Endothelial cell (in vitro differentiated cells): Measurements from ENCODE around the gene SYNGR2. TPM values are rescaled to one million over a fixed set of nuclear protein-coding genes. Genes with fewer than 3 reads are reported as not detected.

Source experiments
- DNase-seq: peaks from one replicate; pipeline ENCODE4 v3.0.0; 2021; ENCODE audit warnings: low spot score
- H3K27ac Mint-ChIP-seq: one replicate; pipeline ENCODE4 v1.8.0; 2021; ENCODE audit warnings: mixed read lengths, inconsistent platforms; ENCODE audit not compliant: unreplicated experiment
- H3K27me3 Mint-ChIP-seq: one replicate; pipeline ENCODE4 v1.8.0; 2021; ENCODE audit warnings: mild to moderate bottlenecking, moderate library complexity, mixed read lengths, inconsistent platforms; ENCODE audit not compliant: unreplicated experiment
- H3K36me3 Mint-ChIP-seq: one replicate; pipeline ENCODE4 v1.8.0; 2021; ENCODE audit warnings: mild to moderate bottlenecking, low read depth, mixed read lengths, inconsistent platforms; ENCODE audit not compliant: unreplicated experiment
- H3K4me1 Mint-ChIP-seq: one replicate; pipeline ENCODE4 v1.8.0; 2021; ENCODE audit warnings: mild to moderate bottlenecking, mixed read lengths, inconsistent platforms; ENCODE audit not compliant: unreplicated experiment
- H3K4me3 Mint-ChIP-seq: one replicate; pipeline ENCODE4 v1.8.0; 2021; ENCODE audit warnings: mild to moderate bottlenecking, mixed read lengths, inconsistent platforms; ENCODE audit not compliant: unreplicated experiment
- H3K9me3 Mint-ChIP-seq: one replicate; pipeline ENCODE4 v1.8.0; 2021; ENCODE audit warnings: mixed read lengths, inconsistent platforms; ENCODE audit not compliant: unreplicated experiment
- total RNA-seq: library from RNA; stranded (reverse); fragmentation: NEBNext Ultra II Directional; extraction: Animal tissue kit (Norgen Biotek cat#: 25700); gene quantifications from one replicate; pipeline ENCODE4 v1.2.1, GENCODE V29; 2021; ENCODE audit not compliant: unreplicated experiment
- TF ChIP-seq, protein P1 (sequence below): fragments of 200-600 bp; sonication (generic); IDR thresholded peaks from one replicate; pipeline ENCODE4 v1.5.0; 2021; ENCODE audit warnings: antibody characterized with exemption; ENCODE audit not compliant: unreplicated experiment

SYNGR2 gene
- total RNA-seq, 1 donor from 2014 or later, result 72.6 TPM

DNA sequence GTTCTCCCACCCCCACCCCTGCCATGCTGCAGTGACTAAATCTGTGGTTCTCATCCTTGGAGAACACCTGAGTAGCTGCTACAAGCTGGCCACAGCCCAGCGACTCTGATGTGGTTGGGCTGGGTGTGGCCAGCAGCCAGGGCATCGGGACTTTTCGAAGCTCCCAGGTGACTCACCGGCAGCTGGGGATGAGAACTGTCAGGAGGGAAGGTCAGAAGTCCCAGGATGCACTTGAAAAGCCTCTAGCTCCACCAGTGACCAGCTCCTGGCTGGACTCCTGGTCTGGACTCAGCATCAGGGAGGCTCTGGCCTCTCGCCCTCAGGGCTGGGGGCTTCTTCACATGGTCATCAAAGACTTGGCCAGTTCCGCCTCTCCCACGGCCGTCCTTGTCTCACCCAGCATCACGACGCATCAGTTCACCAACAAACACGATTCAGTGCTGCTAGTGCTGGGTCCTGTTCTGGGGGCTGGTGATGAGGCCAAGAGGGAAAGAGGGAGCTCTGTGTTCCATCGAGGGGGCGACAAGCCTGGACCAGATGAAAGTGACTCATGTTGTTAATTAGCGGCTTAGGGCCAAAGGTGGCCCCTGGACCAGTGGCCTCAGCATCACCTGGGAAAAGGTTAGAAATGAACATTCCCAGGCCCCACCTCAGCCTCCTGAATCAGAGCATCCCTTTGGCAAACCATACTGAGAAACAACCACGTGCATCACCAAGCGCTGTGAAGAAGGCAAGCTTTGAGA lies 26.1 kb upstream of the SYNGR2 start:
- peak overlapping the region; percentile 51 for H3K4me3 Mint-ChIP-seq
- H3K9me3 Mint-ChIP-seq, result no peaks in the 10 kb centered on the region
- H3K4me1 Mint-ChIP-seq, result peaks cover 14% of the 10 kb centered on the region
- H3K36me3 Mint-ChIP-seq, result peaks cover 7% of the 10 kb centered on the region
- no peak overlapping the region for H3K27ac Mint-ChIP-seq
- TF ChIP-seq, protein P1, sequence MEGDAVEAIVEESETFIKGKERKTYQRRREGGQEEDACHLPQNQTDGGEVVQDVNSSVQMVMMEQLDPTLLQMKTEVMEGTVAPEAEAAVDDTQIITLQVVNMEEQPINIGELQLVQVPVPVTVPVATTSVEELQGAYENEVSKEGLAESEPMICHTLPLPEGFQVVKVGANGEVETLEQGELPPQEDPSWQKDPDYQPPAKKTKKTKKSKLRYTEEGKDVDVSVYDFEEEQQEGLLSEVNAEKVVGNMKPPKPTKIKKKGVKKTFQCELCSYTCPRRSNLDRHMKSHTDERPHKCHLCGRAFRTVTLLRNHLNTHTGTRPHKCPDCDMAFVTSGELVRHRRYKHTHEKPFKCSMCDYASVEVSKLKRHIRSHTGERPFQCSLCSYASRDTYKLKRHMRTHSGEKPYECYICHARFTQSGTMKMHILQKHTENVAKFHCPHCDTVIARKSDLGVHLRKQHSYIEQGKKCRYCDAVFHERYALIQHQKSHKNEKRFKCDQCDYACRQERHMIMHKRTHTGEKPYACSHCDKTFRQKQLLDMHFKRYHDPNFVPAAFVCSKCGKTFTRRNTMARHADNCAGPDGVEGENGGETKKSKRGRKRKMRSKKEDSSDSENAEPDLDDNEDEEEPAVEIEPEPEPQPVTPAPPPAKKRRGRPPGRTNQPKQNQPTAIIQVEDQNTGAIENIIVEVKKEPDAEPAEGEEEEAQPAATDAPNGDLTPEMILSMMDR, result no peak
- peaks cover 7% of the 10 kb centered on the region for H3K27me3 Mint-ChIP-seq
- DNase-seq, result no peak

DNA sequence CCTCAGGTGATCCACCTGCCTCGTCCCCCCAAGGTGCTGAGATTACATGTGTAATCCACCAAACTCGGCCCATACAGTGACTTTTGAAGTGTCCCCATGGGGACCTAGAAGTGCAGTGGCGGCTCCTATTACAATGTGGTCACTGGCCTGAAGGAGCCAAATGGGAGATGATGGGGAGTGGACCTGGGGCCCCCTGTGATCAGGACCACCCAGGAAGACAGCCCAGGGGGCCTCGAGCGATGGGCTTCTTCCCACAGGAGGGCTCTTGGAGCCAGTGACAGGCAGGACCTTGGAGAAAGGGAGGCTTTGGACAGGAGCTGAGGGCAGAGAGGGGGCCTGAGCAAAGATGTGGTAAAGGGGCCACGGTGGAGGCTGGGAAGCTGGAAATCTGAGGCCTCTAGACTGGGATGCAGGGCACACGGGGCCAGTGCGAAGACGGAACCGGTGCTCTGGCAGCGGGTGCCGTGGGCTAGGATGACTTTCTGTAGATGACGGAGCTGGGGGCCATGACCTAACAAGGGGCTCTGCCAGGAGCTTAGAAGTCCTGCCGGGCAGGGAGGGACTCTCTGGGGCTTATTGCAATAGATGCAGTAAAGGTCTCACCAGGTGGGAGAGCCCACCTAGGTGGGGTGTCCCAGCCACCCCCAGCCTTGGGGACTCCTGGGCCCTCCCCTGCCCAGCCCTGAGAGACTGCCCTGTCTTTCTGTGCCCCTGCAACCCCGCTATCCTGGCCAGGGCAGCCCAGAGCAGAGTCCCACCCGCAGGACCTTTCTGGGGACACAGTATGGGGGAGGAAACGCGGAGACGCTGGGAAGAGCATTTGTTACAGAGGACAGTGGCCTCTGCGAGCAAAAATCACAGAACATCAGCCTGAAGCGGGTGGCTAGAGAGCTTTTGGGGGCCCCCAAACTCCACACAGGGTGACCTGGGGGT lies 24.9 kb upstream of the SYNGR2 start:
- Mint-ChIP-seq H3K27ac (no peak overlapping the region), H3K4me3 (no peak overlapping the region), H3K27me3 (peaks cover 7% of the 10 kb centered on the region), H3K9me3 (no peaks in the 10 kb centered on the region), H3K4me1 (peaks cover 17% of the 10 kb centered on the region), H3K36me3 (peaks cover 7% of the 10 kb centered on the region)
- DNase-seq, result no peak
- TF ChIP-seq, protein P1, result no peak

DNA sequence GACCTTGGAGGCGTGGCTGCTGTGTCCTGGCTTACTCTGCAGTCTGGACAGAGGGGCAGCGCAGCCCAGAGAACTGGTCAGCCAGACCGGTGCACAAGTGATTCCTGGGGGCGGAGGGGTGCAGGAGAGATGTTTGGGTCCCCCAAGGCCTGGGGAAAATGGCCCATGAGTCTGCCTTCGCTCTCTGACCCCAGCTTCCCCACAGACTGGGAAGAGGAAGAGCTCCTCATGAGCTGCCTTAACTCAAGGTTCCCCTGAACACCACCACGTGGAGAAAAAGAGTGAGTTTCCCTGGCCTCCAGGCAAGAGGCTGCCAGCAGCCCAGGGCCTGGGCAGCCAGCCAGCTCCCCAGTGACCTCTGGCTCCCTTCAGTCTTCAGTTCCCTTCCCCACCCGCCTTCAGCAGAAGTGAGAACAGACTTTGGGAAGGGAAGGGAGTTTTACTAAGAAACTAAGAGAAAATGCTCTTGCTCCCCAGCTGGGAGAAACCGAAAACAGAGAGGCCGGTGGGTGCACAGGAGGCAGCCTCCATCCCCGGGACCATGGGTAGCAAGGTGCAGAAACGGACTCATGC lies 24.1 kb upstream of the SYNGR2 start:
- peaks cover 22% of the 10 kb centered on the region for H3K4me1 Mint-ChIP-seq
- TF ChIP-seq, protein P1, result no peak
- DNase-seq, result no peak
- no peak overlapping the region for H3K27ac Mint-ChIP-seq
- peaks cover 7% of the 10 kb centered on the region for H3K36me3 Mint-ChIP-seq
- H3K27me3 Mint-ChIP-seq, result peaks cover 7% of the 10 kb centered on the region
- no peaks in the 10 kb centered on the region for H3K9me3 Mint-ChIP-seq
- H3K4me3 Mint-ChIP-seq, result no peak overlapping the region

DNA sequence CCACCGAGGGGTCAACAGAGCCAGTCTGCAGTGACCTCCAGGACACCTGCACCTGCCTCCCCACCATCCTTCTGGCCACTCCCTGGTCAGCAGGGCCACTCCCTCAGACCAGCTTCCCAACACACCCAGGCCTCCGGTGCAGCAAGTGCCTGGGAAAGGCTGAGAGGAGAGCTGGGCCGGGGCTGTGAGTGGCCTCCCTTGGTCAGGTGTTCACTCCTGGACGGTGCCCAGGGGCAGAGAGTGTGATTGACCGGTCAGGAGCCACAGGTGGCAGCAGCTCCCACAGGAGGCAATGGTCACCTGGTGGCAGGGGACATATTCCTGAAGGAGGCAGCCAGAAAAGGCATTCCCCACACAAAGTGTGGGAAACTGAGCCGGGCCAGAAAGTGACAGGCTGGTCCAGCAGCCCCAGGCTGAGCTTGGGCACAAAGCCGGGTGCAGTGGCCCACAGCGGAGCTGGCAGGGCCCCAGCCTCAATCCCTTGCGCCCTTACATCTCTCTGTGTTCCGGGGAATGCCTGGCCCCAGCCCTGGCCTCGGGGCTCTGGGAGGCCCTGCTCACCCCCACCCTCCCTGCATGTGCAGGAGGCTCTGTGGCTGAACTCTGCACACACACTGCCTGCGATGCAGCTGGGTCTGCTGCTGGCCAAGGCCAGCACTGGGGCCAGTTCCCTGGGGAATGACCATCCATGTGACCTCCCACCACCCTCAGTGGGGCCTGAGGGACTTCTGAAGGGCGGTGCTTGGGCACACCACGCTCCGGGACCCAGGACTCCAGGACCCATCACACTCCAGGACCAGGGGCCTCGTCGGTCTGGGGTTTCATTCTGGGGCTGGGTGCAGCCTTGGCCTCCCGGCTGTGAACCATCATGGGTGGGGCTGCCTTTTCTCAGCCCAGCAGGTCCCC lies 23.4 kb upstream of the SYNGR2 start:
- Mint-ChIP-seq H3K36me3 (peaks cover 7% of the 10 kb centered on the region), H3K9me3 (no peaks in the 10 kb centered on the region), H3K27me3 (peaks cover 5% of the 10 kb centered on the region), H3K4me3 (no peak overlapping the region), H3K4me1 (peaks cover 20% of the 10 kb centered on the region), H3K27ac (no peak overlapping the region)
- TF ChIP-seq, protein P1, result no peak
- DNase-seq, result no peak
